NCI-H1092 treated with DMSO at 0.1 percent for 48 hours (cell line): Measurements from ENCODE around the gene MYO1E.
"Not testable (repeated sequence)": the region's sequence is repeated elsewhere in the genome, so short reads cannot be mapped to it uniquely, and the experiment has no call there.

ENCODE experiments used
- DNase-seq: peaks from one replicate; lab custom pipeline; 2025; lab: John Stamatoyannopoulos, UW

Gene MYO1E

GRCh38 chr15:59350421-59350732 is 22.3 kb downstream of the MYO1E start:
- DNase-seq, result no peak

DNA sequence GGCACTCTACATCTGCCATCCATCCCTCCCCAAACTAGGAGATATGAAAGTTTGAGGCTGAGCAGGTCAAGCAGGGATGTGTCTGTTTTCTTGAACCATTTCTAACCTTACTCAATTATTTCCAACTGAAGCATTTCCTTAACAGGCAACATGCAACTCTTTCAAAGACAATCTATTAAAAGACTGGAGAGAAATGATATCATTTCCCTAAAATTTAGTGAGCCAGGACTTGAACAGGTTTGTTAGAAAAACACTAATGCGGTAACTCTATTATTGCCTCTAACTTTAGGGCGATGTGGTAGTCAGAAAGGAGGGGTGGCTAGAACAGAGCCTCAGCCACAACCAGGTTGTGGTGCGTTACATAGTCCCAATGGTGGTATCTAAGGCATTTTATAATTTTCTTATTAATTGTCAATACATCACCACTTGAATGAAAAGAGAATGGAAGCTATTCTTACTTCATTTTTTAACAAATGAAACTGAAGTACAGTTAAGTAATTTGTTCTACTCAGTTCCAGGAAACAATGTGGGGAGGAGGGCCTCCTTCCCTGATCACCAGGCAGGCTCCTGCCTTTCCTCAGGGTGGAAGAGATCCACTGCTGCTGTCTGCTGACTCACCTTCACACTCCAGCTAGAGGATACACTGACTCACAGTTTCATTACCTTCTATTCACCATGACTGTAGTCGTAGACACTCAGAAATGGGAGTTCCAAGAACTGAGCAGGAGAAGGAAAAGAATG is 22.8 kb downstream of the MYO1E start:
- no peak for DNase-seq

- no peak for DNase-seq
Observed at GRCh38 chr15:59347915-59348314, 24.8 kb downstream of the MYO1E start.

- no peak for DNase-seq
Observed at GRCh38 chr15:59346951-59347350, 25.7 kb downstream of the MYO1E start.

GRCh38 chr15:59345326-59345725 is 27.3 kb downstream of the MYO1E start:
- no peak for DNase-seq

GRCh38 chr15:59344311-59344710 is 28.4 kb downstream of the MYO1E start:
- no peak for DNase-seq

DNA sequence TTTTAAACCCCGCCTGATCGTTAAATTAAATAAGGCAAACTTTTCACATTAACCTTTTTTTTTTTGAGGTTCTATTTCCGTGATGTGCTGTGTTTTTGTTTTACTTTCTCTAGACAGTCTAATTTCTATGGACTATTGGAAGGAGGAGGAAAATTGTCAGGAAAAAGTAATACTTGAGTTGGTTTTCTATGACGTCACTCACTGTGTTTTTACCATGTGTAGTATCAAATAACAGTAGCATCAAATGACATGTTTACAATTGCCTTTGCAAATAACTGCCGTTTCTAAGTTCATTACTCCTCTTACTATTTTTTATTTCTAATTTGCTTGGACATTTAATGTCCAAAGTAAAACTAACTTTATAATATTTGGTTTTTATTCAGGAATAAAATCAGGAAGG is 32.3 kb downstream of the MYO1E start:
- DNase-seq, result no peak

DNA sequence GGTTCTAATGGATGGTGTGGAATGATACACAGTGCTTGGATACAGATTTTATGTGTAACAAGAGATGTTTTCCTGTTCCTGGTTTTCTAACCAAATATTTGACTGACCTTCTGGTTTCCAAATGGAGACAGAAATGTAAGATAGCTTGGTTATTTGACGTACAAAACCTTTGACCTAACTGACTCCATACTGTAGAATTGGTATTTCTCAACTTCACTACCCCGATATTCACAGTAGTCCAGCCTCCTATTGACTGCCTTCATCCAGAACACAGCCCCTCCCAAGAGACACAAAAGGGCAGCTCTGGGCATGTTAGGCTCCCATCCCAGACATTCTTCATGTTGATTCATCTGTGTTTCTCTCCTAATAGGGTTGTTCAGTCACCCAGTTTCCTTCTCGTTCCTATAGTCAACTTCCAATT is 33.4 kb downstream of the MYO1E start:
- no peak for DNase-seq

GRCh38 chr15:59338414-59338813 is 34.3 kb downstream of the MYO1E start:
- no peak for DNase-seq

DNA sequence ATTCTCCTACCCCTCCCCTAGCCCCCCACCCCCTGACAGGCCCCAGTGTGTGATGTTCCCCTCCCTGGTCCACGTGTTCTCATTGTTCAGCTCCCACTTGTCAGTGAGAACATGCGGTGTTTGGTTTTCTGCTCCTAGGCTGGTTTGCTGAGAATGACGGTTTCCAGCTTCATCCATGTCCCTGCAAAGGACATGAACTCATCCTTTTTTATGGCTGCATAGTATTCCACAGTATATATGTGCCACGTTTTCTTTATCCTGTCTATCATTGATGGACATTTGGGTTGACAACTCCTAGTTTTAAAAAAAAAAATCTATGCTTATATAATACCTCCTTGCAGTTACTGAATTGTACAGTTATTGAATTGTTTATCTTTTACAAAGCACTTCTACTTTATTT is 35.9 kb downstream of the MYO1E start:
- DNase-seq, result not testable (repeated sequence)

DNA sequence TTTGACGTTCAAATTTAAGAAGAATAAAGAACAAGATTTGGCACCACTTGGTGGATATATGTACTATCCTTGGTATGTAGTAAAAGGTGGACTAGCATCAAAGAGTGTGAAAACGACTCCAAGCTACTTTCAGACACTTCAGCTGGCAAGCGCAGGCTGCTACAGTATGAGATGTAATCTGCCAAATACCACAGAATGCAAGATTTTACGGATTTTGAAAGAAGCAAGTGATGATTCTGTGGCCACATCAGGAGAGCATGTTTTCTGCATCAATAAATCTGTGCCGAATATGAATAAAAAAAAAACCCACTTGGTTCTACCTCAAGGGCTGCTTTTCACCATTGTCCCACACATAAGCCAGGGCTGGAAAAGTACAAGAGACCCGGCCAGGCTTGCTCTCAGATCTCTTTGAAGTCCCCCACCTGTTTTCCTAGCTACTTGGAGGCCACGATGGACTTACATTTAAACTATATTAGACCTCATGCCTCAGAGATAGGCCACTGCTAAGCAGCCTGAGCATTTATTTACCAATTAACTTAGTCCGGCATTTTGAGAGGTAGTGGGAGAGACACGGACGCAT is 37.4 kb downstream of the MYO1E start:
- DNase-seq, result no peak

- DNase-seq, result no peak
Observed at GRCh38 chr15:59334076-59334415, 38.6 kb downstream of the MYO1E start.

DNA sequence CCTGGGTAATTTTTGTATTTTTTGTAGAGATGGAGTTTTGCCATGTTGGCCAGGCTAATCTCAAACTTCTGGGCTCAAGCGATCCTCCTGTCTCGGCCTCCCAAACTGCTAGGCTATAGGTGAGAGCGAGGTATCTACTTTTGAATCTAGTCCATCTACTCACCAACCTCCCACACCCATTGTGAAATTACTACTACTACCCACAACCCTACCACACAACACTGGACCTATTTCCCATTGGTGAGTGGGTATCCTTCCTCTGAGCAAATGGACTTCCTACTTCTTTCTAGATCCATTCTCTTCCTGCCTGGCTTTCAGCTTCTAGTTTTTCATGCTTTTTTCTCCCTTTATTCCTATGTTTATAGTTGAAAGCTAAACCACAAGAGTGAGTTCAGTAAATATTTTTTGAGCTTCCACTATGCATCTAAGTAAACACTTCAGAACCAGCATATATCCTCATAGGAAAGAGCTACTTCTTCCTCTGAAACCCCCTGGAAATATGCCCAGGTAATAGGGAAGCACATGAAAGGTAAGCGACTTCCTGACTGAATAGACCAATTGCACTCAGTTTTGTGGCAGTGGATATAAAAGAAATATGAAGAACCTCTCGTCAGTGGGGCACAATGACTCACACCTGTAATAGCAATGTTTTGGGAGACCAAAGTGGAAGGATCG is 39.1 kb downstream of the MYO1E start:
- peak; percentile 1 for DNase-seq

GRCh38 chr15:59332009-59332408 is 40.7 kb downstream of the MYO1E start:
- no peak for DNase-seq

- no peak for DNase-seq
Observed at GRCh38 chr15:59330649-59331048, 42.0 kb downstream of the MYO1E start.

- DNase-seq, result no peak
Observed at GRCh38 chr15:59329570-59330350, 42.9 kb downstream of the MYO1E start.

DNA sequence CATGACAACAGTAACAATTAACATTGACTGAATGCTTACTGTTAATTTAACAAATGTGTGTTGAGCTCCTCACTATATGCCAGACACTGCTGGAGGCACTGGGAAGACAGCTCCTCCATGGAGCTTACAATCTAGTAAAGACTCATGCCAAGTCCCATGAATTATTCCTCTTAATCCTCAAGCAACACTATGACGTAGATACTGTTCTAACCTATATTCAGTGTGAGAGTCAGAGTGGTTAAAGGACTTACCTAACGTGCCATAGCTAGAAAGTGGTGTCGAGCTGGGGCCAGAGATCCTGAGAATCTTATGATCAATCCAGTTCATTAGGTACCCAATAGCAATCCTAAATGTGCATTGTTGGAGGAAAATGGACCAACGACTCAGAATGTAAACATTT is 43.6 kb downstream of the MYO1E start:
- DNase-seq, result no peak

GRCh38 chr15:59327942-59328341 is 44.7 kb downstream of the MYO1E start:
- DNase-seq, result no peak

- DNase-seq, result no peak
Observed at GRCh38 chr15:59326856-59327255, 45.8 kb downstream of the MYO1E start.

GRCh38 chr15:59322056-59322759 is 50.5 kb downstream of the MYO1E start:
- no peak for DNase-seq

GRCh38 chr15:59321000-59321689 is 51.5 kb downstream of the MYO1E start:
- no peak for DNase-seq

GRCh38 chr15:59317211-59317610 is 55.5 kb downstream of the MYO1E start:
- no peak for DNase-seq
